Urinary bladder (tissue), 4 donors: ENCODE data around the gene ABLIM2. TPM values are rescaled to one million over a fixed set of nuclear protein-coding genes. Genes with fewer than 3 reads are reported as not detected.

Source experiments
- DNase-seq: peaks from one replicate; pipeline ENCODE4 v3.0.0-alpha.2; 2015; ENCODE audit errors: extremely low spot score
- H3K27ac ChIP-seq: one replicate; pipeline ENCODE4 v1.5.1; 2013; ENCODE audit warnings: low read depth, mild to moderate bottlenecking, moderate library complexity
- H3K36me3 ChIP-seq: one replicate; pipeline ENCODE4 v1.6.1; 2013; ENCODE audit warnings: mild to moderate bottlenecking, moderate library complexity; ENCODE audit not compliant: insufficient read depth
- H3K4me1 ChIP-seq: one replicate; pipeline ENCODE4 v1.6.1; 2013; ENCODE audit warnings: mild to moderate bottlenecking, moderate library complexity; ENCODE audit not compliant: insufficient read depth
- H3K4me3 ChIP-seq: one replicate; pipeline ENCODE4 v1.5.1; 2013; ENCODE audit warnings: low read depth, low read length
- WGBS: extraction: QIAGEN DNeasy Blood & Tissue Kit; methylation state at CpG from one replicate; pipeline ENCODE4 v1.1.7; 2013; 5-methylcytosine and 5-hydroxymethylcytosine counted together
- polyA plus RNA-seq: library from polyadenylated mRNA; stranded (reverse); fragments of 200-250 nt; gene quantifications from one replicate; pipeline ENCODE4 v1.2.3, GENCODE V29; 2013
- total RNA-seq: library from RNA; depleted of rRNA; stranded (reverse); fragments of >200 nt; gene quantifications from one replicate; pipeline ENCODE4 v1.2.3, GENCODE V29; 2014
- donor health status: healthy with polysubstance abuse.
- donor health status: healthy.

ABLIM2 gene
- total and polyA plus RNA-seq, 2 donors: 1.1 to 5.9 TPM

GRCh38 chr4:8095956-8096689 is 62.5 kb downstream of the ABLIM2 start:
- WGBS: 73% methylated on average over 21 of the region's 21 CpGs
- Histone ChIP-seq H3K4me3 (no peak overlapping the region), H3K27ac (no peak overlapping the region), H3K4me1 (no peaks in the 10 kb centered on the region), H3K36me3 (no peaks in the 10 kb centered on the region)
- no peak for DNase-seq

- Histone ChIP-seq H3K36me3 (no peaks in the 10 kb centered on the region), H3K4me1 (no peaks in the 10 kb centered on the region), H3K4me3 (no peak overlapping the region), H3K27ac (no peak overlapping the region)
- 95% methylated on average over 2 of the region's 2 CpGs for WGBS
- DNase-seq: no peak
These were observed 64.9 kb downstream of the ABLIM2 start for GRCh38 chr4:8093587-8094274.

GRCh38 chr4:8092282-8092681 is 66.3 kb downstream of the ABLIM2 start:
- no peak for DNase-seq
- no peaks in the 10 kb centered on the region for H3K36me3 ChIP-seq
- H3K4me3 ChIP-seq: no peak overlapping the region
- H3K27ac ChIP-seq: no peak overlapping the region
- no peaks in the 10 kb centered on the region for H3K4me1 ChIP-seq
- 97% methylated on average over 2 of the region's 2 CpGs for WGBS

- Histone ChIP-seq H3K4me1 (no peaks in the 10 kb centered on the region), H3K27ac (no peak overlapping the region), H3K4me3 (no peak overlapping the region), H3K36me3 (no peaks in the 10 kb centered on the region)
- DNase-seq: no peak
- 75% methylated on average over 12 of the region's 12 CpGs for WGBS
These were observed 67.8 kb downstream of the ABLIM2 start for GRCh38 chr4:8090744-8091301.

- no peak for DNase-seq
- WGBS: 56% methylated on average over 4 of the region's 4 CpGs
- Histone ChIP-seq H3K36me3 (no peaks in the 10 kb centered on the region), H3K4me1 (no peaks in the 10 kb centered on the region), H3K27ac (no peak overlapping the region), H3K4me3 (no peak overlapping the region)
These were observed 68.3 kb downstream of the ABLIM2 start for GRCh38 chr4:8090312-8090711.

- WGBS: 78% methylated on average over 7 of the region's 7 CpGs
These were observed 68.8 kb downstream of the ABLIM2 start for GRCh38 chr4:8089862-8090261.

GRCh38 chr4:8088966-8089491 is 69.6 kb downstream of the ABLIM2 start:
- H3K36me3 ChIP-seq: no peaks in the 10 kb centered on the region
- H3K4me1 ChIP-seq: no peaks in the 10 kb centered on the region
- no peak for DNase-seq
- H3K4me3 ChIP-seq: no peak overlapping the region
- 84% methylated on average over 12 of the region's 12 CpGs for WGBS
- no peak overlapping the region for H3K27ac ChIP-seq

More at GRCh38 chr4:8089862-8090261, 68.8 kb downstream of the ABLIM2 start:
- no peaks in the 10 kb centered on the region for H3K4me1 ChIP-seq
- no peak for DNase-seq
- H3K4me3 ChIP-seq: no peak overlapping the region
- no peaks in the 10 kb centered on the region for H3K36me3 ChIP-seq
- H3K27ac ChIP-seq: no peak overlapping the region

- no peak overlapping the region for H3K4me3 ChIP-seq
- no peak overlapping the region for H3K27ac ChIP-seq
- no peaks in the 10 kb centered on the region for H3K4me1 ChIP-seq
- DNase-seq: no peak
- no peaks in the 10 kb centered on the region for H3K36me3 ChIP-seq
- 85% methylated on average over 18 of the region's 18 CpGs for whole genome bisulfite sequencing
These were observed 70.6 kb downstream of the ABLIM2 start for GRCh38 chr4:8087921-8088495.

- Histone ChIP-seq H3K4me3 (no peak overlapping the region), H3K27ac (no peak overlapping the region), H3K4me1 (no peaks in the 10 kb centered on the region), H3K36me3 (no peaks in the 10 kb centered on the region)
- no peak for DNase-seq
- 67% methylated on average over 14 of the region's 14 CpGs for WGBS
These were observed 71.7 kb downstream of the ABLIM2 start for GRCh38 chr4:8086783-8087445.

- Histone ChIP-seq H3K36me3 (no peaks in the 10 kb centered on the region), H3K27ac (no peak overlapping the region), H3K4me3 (no peak overlapping the region), H3K4me1 (no peaks in the 10 kb centered on the region)
- WGBS: 90% methylated on average over 22 of the region's 22 CpGs
- DNase-seq: no peak
These were observed 73.0 kb downstream of the ABLIM2 start for GRCh38 chr4:8085491-8086117.

GRCh38 chr4:8084712-8085490 is 73.7 kb downstream of the ABLIM2 start:
- Histone ChIP-seq H3K36me3 (no peaks in the 10 kb centered on the region), H3K27ac (no peak overlapping the region), H3K4me3 (no peak overlapping the region), H3K4me1 (no peaks in the 10 kb centered on the region)
- no peak for DNase-seq
- WGBS: 86% methylated on average over 27 of the region's 27 CpGs

GRCh38 chr4:8084031-8084660 is 74.5 kb downstream of the ABLIM2 start:
- DNase-seq: no peak
- no peak overlapping the region for H3K4me3 ChIP-seq
- H3K4me1 ChIP-seq: no peaks in the 10 kb centered on the region
- H3K27ac ChIP-seq: no peak overlapping the region
- 88% methylated on average over 17 of the region's 17 CpGs for WGBS
- no peaks in the 10 kb centered on the region for H3K36me3 ChIP-seq
